ENCODE measurements around the gene TMOD1. TPM values are rescaled to one million over a fixed set of nuclear protein-coding genes. Genes with fewer than 3 reads are reported as not detected.

Gene TMOD1
- total and polyA plus RNA-seq, 2 of the 8 experiments (the other 6 are each of a cell fraction or from before 2014, with no cell fraction given), result 0.17 to 0.88 TPM

DNA sequence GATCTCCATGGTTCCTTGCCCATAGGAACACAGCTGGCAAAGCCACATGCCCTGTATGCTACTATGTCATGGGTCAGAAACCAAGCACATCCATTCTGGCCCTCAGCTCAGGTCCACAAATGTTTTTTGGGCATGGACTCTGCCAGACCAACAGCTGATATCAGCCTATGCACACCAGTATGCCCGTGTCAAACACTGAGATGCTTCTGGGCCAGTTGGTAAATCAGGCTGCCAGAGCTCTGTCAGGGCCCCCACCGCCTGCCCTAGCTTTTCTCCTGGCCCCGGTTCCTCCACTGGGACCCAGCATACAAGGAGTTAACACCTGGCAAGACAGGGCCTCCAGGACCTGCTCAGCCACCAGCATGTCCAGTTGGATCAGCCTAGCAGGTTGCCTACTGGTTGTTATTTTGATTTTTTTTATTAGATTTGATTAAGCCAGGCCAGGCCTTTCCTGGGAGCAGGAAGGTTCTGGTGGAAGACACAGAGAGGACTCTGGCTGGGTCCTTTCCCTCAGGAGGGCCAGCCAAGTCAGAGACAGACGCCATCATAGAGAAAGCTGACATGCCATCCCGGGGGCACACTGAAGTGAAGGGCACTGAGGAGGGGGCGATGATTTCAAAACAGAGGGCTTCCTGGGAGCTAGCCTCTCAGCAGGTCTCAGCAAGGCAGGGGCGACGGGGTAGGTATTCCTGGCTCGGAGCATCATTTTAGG lies 65.9 kb downstream of the TMOD1 start (continued):
- TF ChIP-seq EP300 (IDR thresholded peaks at IDR 0.05; ENCODE audit: borderline replicate concordance in 1 of 2, low read depth in 2 of 2, low read length in 2 of 2) (no peak), SP1 (IDR thresholded peaks at IDR 0.05; ENCODE audit: low read depth, low read length) (no peak)

All from H1 (cell line).